IPS DF 4.7 (cell line): Measurements from ENCODE around the gene ATG4B.

Source experiments
- DNase-seq: peaks from one replicate; pipeline ENCODE4 v3.0.0-alpha.2; 2013; ENCODE audit warnings: low spot score; ENCODE audit errors: extremely low read depth

ATG4B gene

GRCh38 chr2:241680827-241681599 lies 43.5 kb downstream of the ATG4B start:
- DNase-seq, result no peak

- DNase-seq, result no peak
Observed at GRCh38 chr2:241686324-241686649, 48.8 kb downstream of the ATG4B start.

- no peak for DNase-seq
Observed at GRCh38 chr2:241686650-241687425, 49.3 kb downstream of the ATG4B start, which contains the start of gene DTYMK. Gene DTYMK, minus strand, starts transcription at chr2:241686815. Its CDS starts 32 bp downstream, at chr2:241686783.

- no peak for DNase-seq
Observed at GRCh38 chr2:241689306-241689705, 51.8 kb downstream of the ATG4B start.

- DNase-seq, result no peak
Observed at GRCh38 chr2:241690202-241690717, 52.8 kb downstream of the ATG4B start.

- DNase-seq, result no peak
Observed at GRCh38 chr2:241692448-241692847, 55.0 kb downstream of the ATG4B start.

GRCh38 chr2:241695651-241696050 lies 58.2 kb downstream of the ATG4B start:
- no peak for DNase-seq

GRCh38 chr2:241701149-241701398 lies 63.6 kb downstream of the ATG4B start:
- DNase-seq, result no peak

- DNase-seq, result no peak
Observed at GRCh38 chr2:241701399-241702154, 64.1 kb downstream of the ATG4B start, which contains the start of gene ING5. Gene ING5, plus strand, starts transcription at chr2:241702039. Its CDS starts 27 bp downstream, at chr2:241702066.

GRCh38 chr2:241702155-241703031 lies 64.9 kb downstream of the ATG4B start:
- no peak for DNase-seq

- DNase-seq, result no peak
Observed at GRCh38 chr2:241703032-241703604, 65.6 kb downstream of the ATG4B start.

GRCh38 chr2:241706537-241706936 lies 69.0 kb downstream of the ATG4B start:
- no peak for DNase-seq

GRCh38 chr2:241708879-241709278 lies 71.4 kb downstream of the ATG4B start:
- DNase-seq, result no peak

- no peak for DNase-seq
Observed at GRCh38 chr2:241719093-241719492, 81.6 kb downstream of the ATG4B start.

- DNase-seq, result no peak
Observed at GRCh38 chr2:241720099-241720498, 82.6 kb downstream of the ATG4B start.

- DNase-seq, result no peak
Observed at GRCh38 chr2:241720560-241720959, 83.1 kb downstream of the ATG4B start.

GRCh38 chr2:241721852-241722251 lies 84.4 kb downstream of the ATG4B start:
- no peak for DNase-seq

GRCh38 chr2:241722896-241723454 lies 85.5 kb downstream of the ATG4B start:
- no peak for DNase-seq
